WTC11 (cell line): ENCODE measurements around the gene MLXIPL.
"Not testable (repeated sequence)": the region's sequence is repeated elsewhere in the genome, so short reads cannot be mapped to it uniquely, and the experiment has no call there.

ENCODE experiments used
- ARID4B ChIP-seq: sonication (generic); formaldehyde crosslinking; IDR thresholded peaks from 2 replicates; pipeline ENCODE4 v1.8.0; 2023; ENCODE audit warnings: missing genetic modification reagents, mild to moderate bottlenecking, borderline replicate concordance
- ESRRA ChIP-seq: sonication (generic); formaldehyde crosslinking; IDR thresholded peaks from 2 replicates; pipeline ENCODE4 v1.8.1; 2022; ENCODE audit warnings: mild to moderate bottlenecking, missing genetic modification reagents, borderline replicate concordance
- FOXK1 ChIP-seq: sonication (generic); formaldehyde crosslinking; IDR thresholded peaks from 2 replicates; pipeline ENCODE4 v1.8.0; 2022; ENCODE audit warnings: mild to moderate bottlenecking, moderate library complexity, missing genetic modification reagents
- IRF1 ChIP-seq: sonication (generic); formaldehyde crosslinking; IDR thresholded peaks from 2 replicates; pipeline ENCODE4 v1.8.0; 2023; ENCODE audit warnings: missing genetic modification reagents
- IRF2 ChIP-seq: sonication (generic); formaldehyde crosslinking; IDR thresholded peaks from 2 replicates; pipeline ENCODE4 v1.8.0; 2022; ENCODE audit warnings: low read depth, missing genetic modification reagents, borderline replicate concordance
- NFE2L1 ChIP-seq: sonication (generic); formaldehyde crosslinking; IDR thresholded peaks from 2 replicates; pipeline ENCODE4 v1.8.1; 2023; ENCODE audit warnings: missing genetic modification reagents
- NR2C2 ChIP-seq: sonication (generic); formaldehyde crosslinking; IDR thresholded peaks from 2 replicates; pipeline ENCODE4 v1.8.0; 2022; ENCODE audit warnings: mild to moderate bottlenecking, missing genetic modification reagents
- NR3C1 ChIP-seq: sonication (generic); formaldehyde crosslinking; conservative IDR thresholded peaks from 2 replicates; pipeline ENCODE4 v1.8.1; 2023; ENCODE audit warnings: low read depth, mild to moderate bottlenecking, missing genetic modification reagents
- SP1 ChIP-seq: sonication (generic); formaldehyde crosslinking; conservative IDR thresholded peaks from 2 replicates; pipeline ENCODE4 v1.8.1; 2022; ENCODE audit warnings: missing genetic modification reagents
- TF ChIP-seq, protein P1 (sequence below): fragments of 200-600 bp; IDR thresholded peaks from 2 replicates; pipeline ENCODE4 v1.8.0; 2022; ENCODE audit warnings: antibody characterized with exemption
- TF ChIP-seq, protein P2 (sequence below): sonication (generic); formaldehyde crosslinking; IDR thresholded peaks from 2 replicates; pipeline ENCODE4 v1.8.1; 2022; ENCODE audit warnings: low read depth, mild to moderate bottlenecking, moderate library complexity, missing genetic modification reagents, borderline replicate concordance
- TF ChIP-seq, protein P3 (sequence below): sonication (generic); formaldehyde crosslinking; conservative IDR thresholded peaks from 2 replicates; pipeline ENCODE4 v1.8.1; 2022; ENCODE audit warnings: mild to moderate bottlenecking, missing genetic modification reagents

DNA sequence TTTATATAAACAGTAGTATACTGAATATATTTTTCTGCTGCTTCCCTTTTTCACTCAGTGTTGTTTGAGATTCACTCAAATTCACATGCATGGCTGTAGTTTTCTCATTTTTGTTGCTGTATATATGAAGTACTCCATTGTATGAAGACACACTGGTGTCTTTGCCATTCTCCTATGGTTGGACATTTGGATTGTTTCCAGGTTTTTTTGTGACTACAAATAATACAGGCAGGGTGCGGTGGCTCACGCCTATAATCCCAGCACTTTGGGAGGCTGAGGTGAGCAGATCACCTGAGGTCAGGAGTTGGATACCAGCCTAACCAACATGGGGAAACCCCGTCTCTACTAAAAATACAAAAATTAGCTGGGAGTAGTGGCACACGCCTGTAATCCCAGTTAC lies 36.3 kb upstream of the MLXIPL start:
- TF ChIP-seq, protein P1, sequence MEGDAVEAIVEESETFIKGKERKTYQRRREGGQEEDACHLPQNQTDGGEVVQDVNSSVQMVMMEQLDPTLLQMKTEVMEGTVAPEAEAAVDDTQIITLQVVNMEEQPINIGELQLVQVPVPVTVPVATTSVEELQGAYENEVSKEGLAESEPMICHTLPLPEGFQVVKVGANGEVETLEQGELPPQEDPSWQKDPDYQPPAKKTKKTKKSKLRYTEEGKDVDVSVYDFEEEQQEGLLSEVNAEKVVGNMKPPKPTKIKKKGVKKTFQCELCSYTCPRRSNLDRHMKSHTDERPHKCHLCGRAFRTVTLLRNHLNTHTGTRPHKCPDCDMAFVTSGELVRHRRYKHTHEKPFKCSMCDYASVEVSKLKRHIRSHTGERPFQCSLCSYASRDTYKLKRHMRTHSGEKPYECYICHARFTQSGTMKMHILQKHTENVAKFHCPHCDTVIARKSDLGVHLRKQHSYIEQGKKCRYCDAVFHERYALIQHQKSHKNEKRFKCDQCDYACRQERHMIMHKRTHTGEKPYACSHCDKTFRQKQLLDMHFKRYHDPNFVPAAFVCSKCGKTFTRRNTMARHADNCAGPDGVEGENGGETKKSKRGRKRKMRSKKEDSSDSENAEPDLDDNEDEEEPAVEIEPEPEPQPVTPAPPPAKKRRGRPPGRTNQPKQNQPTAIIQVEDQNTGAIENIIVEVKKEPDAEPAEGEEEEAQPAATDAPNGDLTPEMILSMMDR = not testable (repeated sequence)
- TF ChIP-seq IRF1 (CRISPR knock-in tag); NR2C2 (CRISPR knock-in tag); ARID4B (CRISPR knock-in tag); NR3C1 (CRISPR knock-in tag); IRF2 (CRISPR knock-in tag); FOXK1; SP1 (CRISPR knock-in tag); ESRRA (CRISPR knock-in tag); NFE2L1 (CRISPR knock-in tag): not testable (repeated sequence)
- TF ChIP-seq, protein P2, sequence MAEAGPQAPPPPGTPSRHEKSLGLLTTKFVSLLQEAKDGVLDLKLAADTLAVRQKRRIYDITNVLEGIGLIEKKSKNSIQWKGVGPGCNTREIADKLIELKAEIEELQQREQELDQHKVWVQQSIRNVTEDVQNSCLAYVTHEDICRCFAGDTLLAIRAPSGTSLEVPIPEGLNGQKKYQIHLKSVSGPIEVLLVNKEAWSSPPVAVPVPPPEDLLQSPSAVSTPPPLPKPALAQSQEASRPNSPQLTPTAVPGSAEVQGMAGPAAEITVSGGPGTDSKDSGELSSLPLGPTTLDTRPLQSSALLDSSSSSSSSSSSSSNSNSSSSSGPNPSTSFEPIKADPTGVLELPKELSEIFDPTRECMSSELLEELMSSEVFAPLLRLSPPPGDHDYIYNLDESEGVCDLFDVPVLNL (CRISPR knock-in tag) = not testable (repeated sequence)
- TF ChIP-seq, protein P3, sequence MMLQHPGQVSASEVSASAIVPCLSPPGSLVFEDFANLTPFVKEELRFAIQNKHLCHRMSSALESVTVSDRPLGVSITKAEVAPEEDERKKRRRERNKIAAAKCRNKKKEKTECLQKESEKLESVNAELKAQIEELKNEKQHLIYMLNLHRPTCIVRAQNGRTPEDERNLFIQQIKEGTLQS (CRISPR knock-in tag) = not testable (repeated sequence)
